ENCODE data around the gene MTHFD1.

The MTHFD1 gene

DNA sequence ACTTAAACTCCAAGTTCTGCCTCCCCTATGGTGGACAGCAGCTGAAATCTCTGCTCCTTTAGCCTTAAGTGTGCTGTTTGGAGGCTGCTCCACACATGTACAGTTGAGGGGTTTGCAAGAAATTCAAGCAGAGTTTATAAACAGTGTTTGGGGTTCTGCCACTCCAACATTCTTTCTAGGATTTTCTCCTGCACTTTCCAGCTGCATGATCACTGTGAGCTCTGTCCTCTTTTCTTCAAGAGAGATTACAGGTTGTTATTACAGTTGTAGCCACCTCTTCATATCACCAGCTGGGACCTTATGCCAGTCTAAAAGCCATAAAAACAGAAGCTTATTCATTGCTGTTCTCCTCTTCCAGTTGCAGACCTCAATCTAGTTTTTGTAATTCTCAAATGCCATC is 107.1 kb downstream of the MTHFD1 start:
- no peak for DNase-seq (ENCODE audit: low read depth)

DNA sequence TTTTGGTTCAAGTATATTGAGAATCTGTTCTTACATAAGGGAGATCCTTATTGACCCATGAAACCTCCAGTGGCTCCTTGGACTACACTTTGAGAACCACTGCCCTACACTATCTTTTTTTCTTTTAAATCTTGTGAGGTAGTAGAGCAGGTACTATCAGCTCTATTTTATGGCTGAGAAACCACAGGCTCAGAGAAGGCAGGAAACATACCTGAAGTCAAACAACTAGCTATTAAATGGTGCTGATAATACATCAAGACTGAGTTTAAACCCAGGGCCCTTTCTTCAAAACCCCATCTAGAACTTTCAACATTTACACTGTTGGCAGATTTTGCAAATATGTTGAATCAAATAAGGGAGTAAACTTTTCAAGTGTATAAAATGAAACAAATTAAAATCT is 108.6 kb downstream of the MTHFD1 start:
- no peak for DNase-seq (ENCODE audit: low read depth)

DNA sequence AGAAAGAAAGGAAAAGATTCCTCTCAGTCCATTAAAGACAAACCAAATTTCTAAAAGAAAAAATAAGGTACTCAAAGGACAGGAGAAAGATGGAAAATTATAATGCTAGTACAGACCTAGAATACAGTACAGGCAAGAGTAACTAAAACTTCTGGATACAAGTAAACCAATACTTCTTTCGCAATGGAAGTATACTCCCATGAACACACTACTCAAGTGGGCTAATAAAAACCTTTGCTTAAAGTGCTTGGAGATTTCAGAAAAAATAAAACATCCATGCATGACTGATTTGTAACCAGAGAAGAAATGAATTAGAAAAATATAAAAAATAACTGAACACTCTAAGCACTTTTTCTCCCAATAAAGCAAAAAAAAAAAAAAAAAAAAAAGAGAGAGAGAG is 111.9 kb downstream of the MTHFD1 start:
- DNase-seq (ENCODE audit: low read depth) = no peak

DNA sequence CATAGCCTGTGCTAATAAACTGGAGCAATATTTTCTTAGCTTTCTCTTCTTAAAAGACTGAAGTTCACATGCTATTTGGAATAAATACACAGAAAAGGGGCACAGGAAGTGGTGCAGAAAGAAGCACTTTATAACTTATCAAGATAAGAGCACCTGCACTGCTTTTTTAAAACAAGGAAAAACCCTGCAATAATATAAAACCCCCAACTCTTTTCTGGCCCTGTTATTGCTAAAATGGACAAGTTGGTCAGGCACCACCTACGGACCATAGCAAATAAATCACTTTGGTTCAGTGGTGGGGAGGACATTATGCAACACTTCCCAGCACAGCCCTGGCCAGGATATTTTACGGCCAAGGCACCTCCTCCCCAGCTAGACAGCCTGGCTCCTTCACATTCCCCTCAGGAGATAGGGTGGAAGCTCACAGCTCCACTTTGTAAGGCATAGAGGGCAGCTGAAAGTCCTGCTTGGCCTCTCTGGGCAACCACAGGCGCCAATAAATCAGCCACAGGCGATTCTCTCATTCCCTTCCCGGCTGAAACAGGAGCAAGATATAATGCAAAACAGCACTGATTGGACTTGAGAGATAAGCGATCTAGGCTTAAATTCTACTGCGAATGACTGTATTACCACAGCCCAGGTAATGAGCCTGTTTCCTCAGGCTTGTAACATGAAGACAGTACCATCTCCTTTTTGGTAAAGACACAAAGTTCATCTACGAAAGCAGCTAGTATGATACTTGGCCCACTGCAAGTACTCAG is 113.4 kb downstream of the MTHFD1 start:
- no peak for DNase-seq (ENCODE audit: low read depth)

DNA sequence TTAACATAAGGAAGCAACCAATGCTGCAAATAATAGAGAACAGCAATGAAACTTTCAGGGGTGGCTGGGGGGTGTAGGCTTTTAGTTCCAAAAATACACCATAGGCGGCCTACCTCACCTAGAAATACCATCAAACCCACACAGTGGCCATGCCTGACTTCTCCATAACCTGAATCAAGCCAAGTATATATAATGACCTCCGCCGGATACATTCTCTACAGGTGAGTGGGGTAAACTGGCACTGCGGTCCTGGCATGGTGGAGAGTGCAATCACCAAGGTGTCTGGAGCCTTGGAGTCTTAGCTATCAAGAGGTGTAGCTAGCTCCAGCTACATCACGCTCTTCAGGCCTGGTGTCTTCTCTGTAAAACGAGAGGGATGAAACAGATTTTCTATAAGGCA is 114.3 kb downstream of the MTHFD1 start:
- no peak for DNase-seq (ENCODE audit: low read depth)

DNA sequence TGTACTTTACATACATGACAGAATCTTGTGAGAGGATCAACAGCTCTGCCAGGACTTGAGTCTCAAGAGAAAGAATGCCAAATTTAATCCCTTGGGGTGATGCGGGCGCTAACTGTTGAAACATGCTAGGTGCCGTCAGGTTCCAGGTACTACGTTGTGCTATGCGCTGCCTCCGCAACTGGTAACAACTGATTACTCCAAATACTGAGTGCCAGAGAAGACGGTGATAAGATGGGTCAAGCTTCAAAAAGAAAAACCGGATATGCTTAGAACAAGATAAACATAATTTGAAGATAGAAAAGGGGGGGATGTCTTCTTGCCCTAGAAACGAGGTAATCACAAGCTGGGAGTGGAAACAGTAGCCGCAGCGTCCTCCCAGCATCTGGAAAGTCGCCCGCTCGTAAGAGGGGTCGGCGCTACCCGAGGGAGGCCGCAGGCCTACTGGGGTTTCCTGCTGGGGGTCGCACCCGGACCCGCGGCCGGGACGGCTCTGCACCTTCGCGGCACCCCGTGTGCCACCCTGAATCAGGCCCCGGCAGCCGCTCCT is 114.8 kb downstream of the MTHFD1 start:
- DNase-seq (ENCODE audit: low read depth) = no peak

DNA sequence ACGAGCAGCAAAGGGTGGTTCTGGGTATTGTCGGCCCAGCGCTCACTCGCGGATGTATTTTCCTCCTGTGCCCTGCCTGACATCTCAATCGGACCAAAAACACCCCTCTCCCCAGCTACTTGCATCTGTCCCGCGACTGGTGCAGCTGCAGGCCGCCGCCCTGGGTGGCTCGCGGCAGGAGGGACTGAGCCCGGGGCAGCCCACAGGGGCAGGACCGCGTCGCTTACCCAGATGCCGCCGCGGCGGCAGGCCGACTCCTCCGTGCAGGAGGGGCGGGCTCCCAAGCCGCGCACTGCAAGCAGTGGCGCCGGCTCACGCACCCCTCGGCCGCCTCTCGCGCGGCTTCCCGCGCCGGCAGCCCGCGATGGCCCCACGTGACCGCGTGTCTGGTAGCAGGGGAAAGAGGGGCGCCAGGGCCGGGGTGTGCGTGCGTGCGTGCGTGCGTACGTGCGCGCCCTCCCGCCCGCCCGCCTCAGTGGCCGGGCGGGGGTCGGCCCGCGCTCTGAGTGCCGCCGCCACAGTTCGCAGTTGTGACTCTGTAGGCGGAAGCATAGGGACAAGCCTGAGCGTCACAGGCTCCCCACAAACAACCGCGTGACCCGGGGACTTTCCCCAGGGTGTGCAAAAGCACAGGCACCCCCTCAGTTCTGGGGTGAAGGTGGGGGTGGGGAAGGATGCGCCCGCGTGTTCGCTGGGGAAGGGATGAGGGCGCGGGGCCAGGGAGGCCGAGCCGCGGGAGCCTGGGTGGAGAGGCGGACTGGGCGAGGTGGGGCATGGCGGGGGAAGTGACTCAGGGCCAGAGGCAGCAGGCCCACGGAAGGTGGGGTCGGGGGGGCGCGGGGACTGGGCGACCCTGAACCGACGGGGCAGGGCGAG is 115.5 kb downstream of the MTHFD1 start, which contains the start of gene ZBTB25:
Gene ZBTB25 (minus strand): TSS at position 405 of the 876 bp plus-strand sequence. CDS start 13,305 bp downstream, outside the sequence.
- peak; percentile 96 for DNase-seq (ENCODE audit: low read depth)

DNA sequence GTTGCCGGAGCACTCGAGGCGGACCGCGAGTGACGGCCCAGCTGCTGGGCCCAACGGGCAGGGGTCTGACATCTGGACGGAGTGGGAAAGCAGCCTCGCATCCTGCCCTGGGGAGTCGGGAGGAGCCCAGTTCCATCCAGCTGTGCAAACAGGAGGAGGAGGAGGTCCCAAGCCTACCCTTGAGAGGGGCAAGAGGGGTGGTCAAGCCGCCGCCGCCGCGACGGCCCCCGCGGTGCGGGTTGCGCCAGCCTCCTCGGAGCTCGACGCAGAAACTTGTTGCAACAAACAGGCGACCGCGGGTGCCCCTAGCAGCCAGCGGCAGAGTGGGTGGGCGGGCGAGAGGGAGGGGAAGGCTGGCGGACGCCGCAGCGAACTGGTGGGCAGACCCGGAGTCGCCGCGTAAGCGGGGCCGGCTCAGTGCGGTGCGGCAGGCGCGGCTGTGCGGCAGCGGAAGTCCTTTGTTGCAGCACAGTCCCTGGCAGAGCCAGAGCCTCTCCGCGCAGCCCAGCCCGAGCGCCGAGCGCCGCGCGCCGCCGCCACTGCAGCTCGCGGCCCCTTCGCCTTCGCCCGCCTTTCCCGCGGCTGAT is 116.2 kb downstream of the MTHFD1 start, which contains the start of gene ZBTB1:
Gene ZBTB1 (plus strand): TSS at position 461 of the 587 bp plus-strand sequence. CDS start 16,735 bp downstream, outside the sequence.
- DNase-seq (ENCODE audit: low read depth) = peak; percentile 79

DNA sequence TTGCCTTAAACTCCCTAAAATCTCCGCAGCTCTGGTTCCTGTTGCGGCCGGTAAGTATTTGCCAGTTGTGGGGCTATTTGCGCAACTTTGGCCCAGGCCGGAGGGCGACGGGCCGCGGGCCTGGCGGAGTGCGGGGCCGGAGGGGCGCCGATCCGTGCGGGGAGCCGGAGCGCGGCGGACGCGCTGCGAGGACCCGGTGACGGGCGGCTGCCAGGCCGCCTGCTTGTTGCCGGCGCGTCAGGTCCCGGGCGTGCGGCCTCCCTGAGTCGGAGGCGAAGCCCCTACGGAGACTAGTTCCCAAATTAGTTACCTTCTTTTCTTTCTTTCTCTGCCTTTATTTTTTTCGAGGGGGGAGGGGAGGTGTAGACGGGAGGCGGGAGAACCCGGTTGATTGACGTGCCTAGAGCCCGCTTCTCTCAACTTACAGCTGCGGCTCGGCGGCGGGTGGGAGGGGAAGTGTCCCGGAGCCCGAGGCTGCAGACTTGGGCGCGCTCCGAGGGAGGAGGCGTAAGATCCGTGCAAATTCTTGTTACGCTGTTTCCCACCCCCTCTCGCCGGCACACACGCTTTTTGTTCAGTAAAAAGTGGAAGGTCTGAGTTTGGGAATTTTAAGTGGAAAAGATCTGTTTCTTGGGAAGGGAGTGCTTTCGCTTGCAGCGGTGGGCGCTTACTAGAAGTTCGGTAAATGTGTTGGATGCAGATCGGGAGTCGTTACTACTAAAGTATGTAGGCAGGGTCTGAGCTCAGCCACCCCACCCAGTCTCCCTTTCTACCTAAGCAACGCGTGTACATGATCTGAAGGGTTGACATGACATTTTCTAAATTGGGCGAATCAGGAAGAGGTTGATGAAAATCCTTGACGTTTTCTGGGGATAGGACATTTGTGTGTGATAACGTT is 117.0 kb downstream of the MTHFD1 start:
- DNase-seq (ENCODE audit: low read depth) = peak; percentile 80

DNA sequence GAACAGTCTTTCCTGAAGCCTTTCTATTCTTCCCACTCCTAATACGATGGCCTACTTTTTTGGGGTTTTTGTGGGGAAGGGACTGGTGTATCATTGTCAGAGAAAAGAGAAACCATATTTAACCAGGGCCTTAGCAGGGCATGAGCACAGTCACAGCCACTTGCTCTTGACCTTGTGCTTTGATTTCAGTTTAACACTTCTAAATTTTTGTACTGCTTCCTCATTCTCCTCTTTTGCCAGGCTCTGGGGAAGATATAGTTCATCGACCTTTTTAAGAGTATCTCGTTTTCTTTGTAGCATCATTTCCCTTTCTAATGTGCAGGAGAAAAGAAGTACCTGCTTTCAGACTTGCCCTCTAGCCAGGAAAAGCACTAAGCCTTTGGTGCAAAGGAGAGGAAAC is 118.6 kb downstream of the MTHFD1 start:
- DNase-seq (ENCODE audit: low read depth) = no peak

DNA sequence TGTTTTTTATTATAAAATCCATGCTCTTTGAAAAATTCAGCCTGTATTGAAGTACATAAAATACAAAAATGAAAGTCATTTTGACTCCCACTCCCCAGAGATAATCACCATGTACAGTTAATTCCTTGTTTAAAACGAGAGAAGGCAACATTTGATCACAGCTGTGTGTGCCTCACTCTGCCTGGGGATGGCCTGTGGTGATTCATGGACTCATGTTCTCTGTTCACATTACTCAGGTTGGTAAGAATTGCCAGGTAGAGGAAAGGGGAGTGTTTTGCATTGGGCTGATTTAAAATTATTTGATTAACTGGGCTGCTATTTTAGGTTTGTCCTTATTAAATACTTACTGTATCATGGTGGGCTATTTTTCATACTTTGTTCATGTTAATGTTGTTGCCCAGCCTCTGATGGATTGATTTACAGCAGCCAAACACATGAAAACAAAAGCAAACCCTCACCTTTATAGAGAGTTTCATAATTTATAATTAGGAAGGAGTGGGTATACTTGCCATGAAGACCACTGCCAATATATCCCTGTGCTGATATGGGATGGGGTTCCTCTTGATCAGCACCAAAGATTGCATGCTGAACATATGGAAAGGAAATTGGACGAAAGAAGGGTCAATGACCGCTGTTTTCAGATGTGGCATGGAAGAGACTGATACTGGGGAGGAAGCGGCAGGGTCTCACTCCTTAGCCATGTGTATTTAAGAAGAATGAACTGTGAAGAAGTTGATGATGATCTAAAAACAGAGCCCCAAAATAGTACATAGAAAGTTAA is 119.4 kb downstream of the MTHFD1 start:
- DNase-seq (ENCODE audit: low read depth) = peak; percentile 49

DNA sequence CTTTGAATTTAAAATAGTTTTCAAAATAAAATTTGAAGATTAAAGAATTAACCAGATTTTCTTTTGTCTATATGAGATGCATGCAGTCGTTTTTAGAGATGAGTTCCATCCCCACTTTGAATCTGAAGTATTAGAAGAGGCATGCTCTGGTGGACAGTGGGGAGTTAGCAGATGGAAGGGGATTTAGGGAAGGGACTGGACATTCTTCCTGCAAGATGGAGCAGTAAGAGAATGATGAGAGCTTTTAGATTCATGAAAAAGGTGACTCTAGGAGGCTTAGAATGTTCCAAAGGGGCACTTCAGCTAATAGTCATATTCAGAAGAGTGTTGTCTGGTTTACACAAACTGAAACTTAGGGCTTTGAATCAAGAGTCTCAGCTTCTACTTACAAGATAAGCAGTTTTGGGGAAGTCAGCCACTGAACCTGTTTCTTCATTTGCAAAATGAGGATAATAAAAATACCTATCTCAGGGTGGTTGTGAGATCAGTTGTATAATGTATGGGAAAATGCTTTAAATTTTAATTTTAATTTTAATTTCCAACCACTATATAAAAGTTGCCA is 120.1 kb downstream of the MTHFD1 start:
- DNase-seq (ENCODE audit: low read depth) = no peak

DNA sequence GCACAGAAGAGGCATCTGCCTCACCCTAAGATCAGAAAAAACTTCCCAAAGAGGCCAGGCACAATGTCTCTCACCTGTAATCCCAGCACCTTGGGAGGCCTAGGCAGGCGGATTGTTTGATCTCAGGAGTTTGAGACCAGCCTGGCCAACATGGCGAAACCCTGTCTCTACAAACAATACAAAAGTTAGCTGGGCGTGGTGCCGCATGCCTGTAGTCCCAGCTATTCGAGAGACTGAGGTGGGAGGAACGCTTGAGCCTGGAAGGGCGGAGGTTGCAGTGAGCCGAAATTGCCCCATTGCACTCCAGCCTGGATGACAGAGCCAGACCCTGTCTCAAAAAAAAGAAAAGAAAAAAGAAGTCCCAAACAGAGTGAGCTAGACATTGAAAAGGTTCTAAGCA is 120.9 kb downstream of the MTHFD1 start:
- no peak for DNase-seq (ENCODE audit: low read depth)

Data from stimulated activated CD4-positive, alpha-beta T cell treated with anti-CD3 and anti-CD28 coated beads, Interleukin-2, amount 100 ng/mL, for 4 hours (primary cell).